K562 treated with DMSO at 1 percent for 4 hours (cell line): ENCODE data around the gene CDT1. TPM values are rescaled to one million over a fixed set of nuclear protein-coding genes. Genes with fewer than 3 reads are reported as not detected.

Experiments used
- total RNA-seq: library from RNA; unstranded; fragments of 300-600 nt; gene quantifications from 2 replicates; pipeline ENCODE4 v1.2.3, GENCODE V29; 2022; ENCODE audit not compliant: insufficient read depth

The CDT1 gene
- 235 and 248 TPM in 2 replicates for total RNA-seq

DNA sequence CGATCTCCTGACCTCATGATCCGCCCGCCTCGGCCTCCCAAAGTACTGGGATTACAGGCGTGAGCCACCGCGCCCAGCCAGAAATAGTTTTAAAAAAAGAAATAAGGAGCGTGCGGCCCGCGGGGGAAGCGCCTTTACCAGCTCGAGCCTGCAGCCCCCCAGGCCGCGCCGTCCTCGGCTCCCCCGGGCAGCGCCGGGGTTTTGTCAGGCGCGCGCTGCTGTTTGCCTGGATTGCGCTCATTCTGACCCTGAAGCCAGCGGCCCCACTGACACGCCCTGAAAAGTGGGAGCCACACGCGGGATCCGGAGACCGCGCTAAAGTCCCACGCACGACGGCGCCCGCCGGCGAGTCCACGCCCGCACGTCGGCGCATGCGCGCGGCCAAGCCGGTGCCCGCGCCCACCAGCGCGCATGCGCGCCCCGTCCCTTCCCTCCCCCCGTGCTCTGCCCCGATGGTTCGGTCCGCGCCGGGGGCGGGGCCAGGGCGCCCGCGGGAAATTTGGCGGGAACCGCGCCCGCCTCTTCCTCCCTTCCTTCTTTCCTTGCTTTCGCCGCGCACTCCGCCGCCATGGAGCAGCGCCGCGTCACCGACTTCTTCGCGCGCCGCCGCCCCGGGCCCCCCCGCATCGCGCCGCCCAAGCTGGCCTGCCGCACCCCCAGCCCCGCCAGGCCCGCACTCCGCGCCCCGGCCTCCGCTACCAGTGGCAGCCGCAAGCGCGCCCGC is at the start of gene CDT1:
Gene CDT1, plus strand, starts transcription at position 526 of the 724 bp plus-strand sequence. Its CDS starts 43 bp downstream, at position 569.

DNA sequence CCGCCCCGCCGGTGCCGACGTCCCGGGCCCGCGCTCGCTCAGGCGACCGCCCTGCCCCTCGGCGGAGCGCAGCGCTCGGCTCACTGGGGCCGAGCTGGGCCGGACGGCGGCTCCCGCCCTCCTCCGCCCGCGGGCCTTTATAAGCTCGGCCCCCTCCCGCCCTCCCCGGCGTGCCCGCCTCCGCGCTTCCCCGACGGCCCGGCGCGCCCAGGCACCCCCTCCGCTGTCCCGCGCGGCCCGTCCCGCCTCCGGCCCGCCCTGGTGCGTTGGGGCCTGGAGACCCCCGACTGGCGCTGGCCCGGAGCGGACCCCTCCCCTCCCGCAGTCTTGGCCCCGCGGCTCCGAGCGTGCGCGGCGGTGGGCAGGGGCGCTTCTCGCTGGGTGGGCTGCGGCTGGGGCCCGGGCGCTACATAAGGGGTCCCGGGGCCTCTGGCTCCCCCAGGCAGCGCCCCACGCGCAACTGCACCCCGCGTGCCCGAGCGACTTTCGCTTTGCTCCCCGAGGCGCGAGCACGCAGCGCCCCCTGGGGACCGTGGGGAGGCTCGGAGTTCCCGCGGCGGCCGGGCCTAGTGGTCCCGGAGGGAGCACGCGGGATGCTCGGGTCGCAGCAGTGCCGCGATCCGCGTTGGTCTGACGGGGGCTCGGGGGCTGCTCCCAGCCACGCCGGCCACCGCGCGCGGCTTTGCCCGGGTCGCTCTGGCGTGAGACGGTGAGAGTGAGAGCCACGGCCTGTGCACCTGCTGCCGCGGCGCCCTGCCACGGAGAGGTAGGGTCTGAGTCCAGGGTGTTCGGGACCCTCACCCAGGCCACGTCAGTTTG is 18.3 kb upstream of the CDT1 start, which contains the start of gene PIEZO1:
Gene PIEZO1, minus strand, starts transcription at position 115 of the 819 bp plus-strand sequence. CDS start 256 bp downstream, outside the sequence.

DNA sequence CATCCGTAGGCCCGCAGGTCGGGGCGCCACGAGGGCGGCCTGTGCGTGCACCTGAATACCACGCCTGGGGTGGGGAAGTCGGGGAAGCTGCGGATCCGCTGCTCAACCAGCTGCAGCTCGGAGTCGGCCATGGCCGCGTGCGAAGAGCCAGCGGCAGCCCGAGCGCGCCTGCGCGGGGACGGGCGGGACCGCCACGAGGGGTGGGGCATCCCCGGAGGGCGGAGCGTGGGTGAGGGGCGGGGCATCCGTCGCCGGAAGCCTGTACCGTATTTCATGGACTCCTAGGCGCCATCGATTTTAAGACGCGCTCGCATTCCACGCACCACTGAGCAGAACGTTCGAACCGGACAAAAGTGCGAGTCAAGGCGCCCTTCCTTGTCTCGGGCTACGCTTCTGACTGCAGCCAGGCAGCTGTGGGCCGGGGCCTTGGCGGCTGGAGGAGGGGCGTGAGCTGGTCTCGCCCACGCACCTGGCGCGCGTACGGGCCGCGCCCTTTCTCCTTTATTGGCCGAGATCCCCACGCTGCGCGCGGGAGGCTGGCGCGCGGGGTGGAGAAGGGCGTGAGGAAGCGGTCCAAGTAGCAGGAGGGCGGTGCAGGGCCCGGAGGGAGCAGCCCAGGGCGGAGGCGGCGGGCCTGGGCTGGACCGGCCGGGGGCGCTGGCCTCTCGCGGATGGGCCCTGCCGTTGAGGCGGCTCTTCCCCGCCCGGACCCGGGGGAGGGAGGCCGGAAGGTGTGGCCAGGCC is 8.4 kb downstream of the CDT1 start, which contains the start of gene APRT:
Gene APRT, minus strand, starts transcription at position 160 of the 744 bp plus-strand sequence. Its CDS starts 29 bp downstream, at position 131.

DNA sequence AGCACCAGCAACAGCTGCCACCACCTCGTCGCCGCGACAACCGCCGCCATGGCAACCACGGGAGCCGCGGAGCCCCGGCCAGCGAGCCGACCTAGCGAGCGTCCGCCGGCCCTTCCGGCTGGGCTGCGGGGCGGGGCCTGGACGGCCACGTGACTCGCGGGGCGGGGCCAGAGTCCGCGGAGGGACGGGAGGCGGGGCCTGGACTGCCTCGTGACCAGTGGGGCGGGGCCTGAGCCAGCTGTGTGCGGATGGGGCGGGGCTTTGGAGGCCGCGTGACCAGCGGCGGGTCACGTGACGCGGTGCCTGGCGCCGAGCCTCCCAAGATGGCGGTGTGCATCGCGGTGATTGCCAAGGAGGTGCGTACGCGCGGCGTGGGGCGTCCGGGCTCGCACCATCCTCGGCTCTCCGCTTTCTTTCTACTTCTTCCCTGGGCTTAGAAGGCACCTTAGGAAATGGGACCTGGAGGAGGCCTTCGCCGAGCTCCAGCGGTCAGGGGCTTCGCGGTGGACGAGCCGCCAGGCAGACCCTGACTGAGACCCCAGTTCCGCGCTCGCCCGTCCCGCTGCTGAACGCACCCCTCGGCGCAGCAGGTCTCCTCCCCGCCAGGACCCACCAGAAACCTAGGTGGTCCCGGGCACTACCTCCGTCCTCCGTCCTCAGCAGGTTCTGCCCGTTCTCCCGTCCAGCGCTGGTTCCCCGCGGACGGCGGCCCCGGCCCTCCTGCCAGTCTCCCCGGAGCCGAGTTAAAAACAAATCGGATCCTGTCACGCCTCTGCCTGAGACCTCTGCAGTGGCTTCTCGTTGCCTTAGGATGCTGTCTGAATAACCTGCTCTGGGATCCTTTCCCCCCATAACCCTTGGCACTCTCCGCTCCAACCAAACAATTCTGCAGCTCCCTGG is 53.5 kb downstream of the CDT1 start, which contains the start of the genes GALNS and TRAPPC2L:
Gene GALNS, minus strand, starts transcription at position 120 of the 900 bp plus-strand sequence. Its CDS starts 70 bp downstream, at position 50.
Gene TRAPPC2L, plus strand, starts transcription at position 300 of the 900 bp plus-strand sequence. Its CDS starts 24 bp downstream, at position 324.

Other genes with a start within 250 kb of the CDT1 start
- gene ZC3H18, start 233.4 kb upstream of the CDT1 start, total RNA-seq: 47.3 and 54.5 TPM in 2 replicates
- gene IL17C, start 165.2 kb upstream of the CDT1 start, total RNA-seq: not detected in 2 replicates
- 618 and 683 TPM in 2 replicates for gene CYBA, start 152.7 kb upstream of the CDT1 start, total RNA-seq
- 88.8 and 102 TPM in 2 replicates for gene MVD, start 140.7 kb upstream of the CDT1 start, total RNA-seq
- 1.8 TPM in 1 of 2 replicates, not detected in the other for gene SNAI3, start 117.3 kb upstream of the CDT1 start, total RNA-seq
- gene RNF166, start 97.4 kb upstream of the CDT1 start, total RNA-seq: 51.2 and 58.8 TPM in 2 replicates
- 31.2 and 36.6 TPM in 2 replicates for gene CTU2, start 97.3 kb upstream of the CDT1 start, total RNA-seq
- 237 and 289 TPM in 2 replicates for gene PIEZO1, start 18.6 kb upstream of the CDT1 start, total RNA-seq
- 276 and 300 TPM in 2 replicates for gene APRT, start 8.1 kb downstream of the CDT1 start, total RNA-seq
- gene GALNS, start 53.2 kb downstream of the CDT1 start, total RNA-seq: 10.0 and 10.5 TPM in 2 replicates
- 48.4 and 59.9 TPM in 2 replicates for gene TRAPPC2L, start 53.3 kb downstream of the CDT1 start, total RNA-seq
- gene PABPN1L, start 62.9 kb downstream of the CDT1 start, total RNA-seq: 1.9 TPM in 1 of 2 replicates, not detected in the other
- 13.8 and 28.6 TPM in 2 replicates for gene CBFA2T3, start 173.4 kb downstream of the CDT1 start, total RNA-seq